CD8-positive, alpha-beta memory T cell (primary cell): ENCODE measurements around the gene ANKFN1. TPM values are rescaled to one million over a fixed set of nuclear protein-coding genes. Genes with fewer than 3 reads are reported as not detected.

ENCODE experiments used
- CTCF ChIA-PET: fragments of 350-600 bp; sonication (Branson Sonifier 250); formaldehyde crosslinking; loops from one replicate; lab custom pipeline; 2021; ENCODE audit warnings: antibody characterized with exemption; lab: Charles Lee
- POLR2A ChIA-PET: fragments of 350-600 bp; sonication (Branson Sonifier 250); formaldehyde crosslinking; loops from one replicate; lab custom pipeline; 2021; ENCODE audit warnings: antibody characterized with exemption; lab: Charles Lee
- DNase-seq, 5 donors: peaks; one replicate each; pipeline versions ENCODE4 v3.0.0 to v3.0.0-alpha.2; 2020 to 2022; ENCODE audit warnings: mixed read lengths in 1 of 5
- H3K27ac ChIP-seq: one replicate; pipeline ENCODE4 v1.7.0; 2013; ENCODE audit warnings: low read depth, mild to moderate bottlenecking, low read length, moderate library complexity
- H3K27me3 ChIP-seq: 2 replicates; pipeline ENCODE4 v1.7.0; 2013; ENCODE audit warnings: low read length, mild to moderate bottlenecking; ENCODE audit not compliant: insufficient read depth, poor library complexity, severe bottlenecking
- H3K36me3 ChIP-seq: 2 replicates; pipeline ENCODE4 v1.7.0; 2013; ENCODE audit warnings: mild to moderate bottlenecking, low read length, moderate library complexity; ENCODE audit not compliant: insufficient read depth
- H3K4me1 ChIP-seq: 2 replicates; pipeline ENCODE4 v1.7.0; 2013; ENCODE audit warnings: mild to moderate bottlenecking, low read length, moderate library complexity; ENCODE audit not compliant: insufficient read depth
- H3K4me3 ChIP-seq: 2 replicates; pipeline ENCODE4 v1.7.0; 2013; ENCODE audit warnings: mild to moderate bottlenecking, low read length
- H3K9me3 ChIP-seq: 2 replicates; pipeline ENCODE4 v1.7.0; 2013; ENCODE audit warnings: mild to moderate bottlenecking, low read length
- H3K27ac Mint-ChIP-seq, 8 donors: one replicate each; pipeline ENCODE4 v1.8.0; 2020 to 2021; ENCODE audit warnings: mixed read lengths in 8 of 8, mild to moderate bottlenecking in 6 of 8, inconsistent platforms in 3 of 8, moderate library complexity in 3 of 8
- H3K27me3 Mint-ChIP-seq, 2 donors: one replicate each; pipeline ENCODE4 v1.8.0; 2020 to 2021; ENCODE audit warnings: mixed read lengths in 2 of 2, mild to moderate bottlenecking in 1 of 2, moderate library complexity in 1 of 2
- H3K36me3 Mint-ChIP-seq, 3 donors: one replicate each; pipeline ENCODE4 v1.8.0; 2020 to 2021; ENCODE audit warnings: mixed read lengths in 3 of 3, inconsistent platforms in 1 of 3, mild to moderate bottlenecking in 1 of 3
- H3K4me1 Mint-ChIP-seq, 3 donors: one replicate each; pipeline ENCODE4 v1.8.0; 2020 to 2021; ENCODE audit warnings: mixed read lengths in 3 of 3, inconsistent platforms in 1 of 3, mild to moderate bottlenecking in 1 of 3
- H3K4me3 Mint-ChIP-seq, 7 donors: one replicate each; pipeline ENCODE4 v1.8.0; 2020 to 2021; ENCODE audit warnings: mixed read lengths in 7 of 7, mild to moderate bottlenecking in 6 of 7, moderate library complexity in 4 of 7, inconsistent platforms in 2 of 7
- H3K9me3 Mint-ChIP-seq, 5 donors: one replicate each; pipeline ENCODE4 v1.8.0; 2020 to 2022; ENCODE audit warnings: mixed read lengths in 5 of 5, mild to moderate bottlenecking in 3 of 5, moderate library complexity in 2 of 5, inconsistent platforms in 1 of 5
- polyA plus RNA-seq: library from polyadenylated mRNA; unstranded; fragments of 300-500 nt; fragmentation: Illumina TruSeq; gene quantifications from one replicate; pipeline ENCODE4 v1.2.3, GENCODE V29; 2021
- total RNA-seq, 2 experiments: library from RNA; stranded (reverse); gene quantifications; one replicate each; pipeline ENCODE4 v1.2.3, GENCODE V29; 2021

The ANKFN1 gene
- total and polyA plus RNA-seq, 3 experiments from 2014 or later, result not detected

- no peaks in the 10 kb centered on the region for H3K36me3 Mint-ChIP-seq
- H3K4me3 Mint-ChIP-seq, result no peak overlapping the region
- ChIA-PET POLR2A (no interaction called here), CTCF (no interaction called here)
- Histone ChIP-seq H3K4me3 (no peak overlapping the region), H3K36me3 (no peaks in the 10 kb centered on the region), H3K27me3 (no peaks in the 10 kb centered on the region), H3K27ac (no peak overlapping the region), H3K9me3 (no peaks in the 10 kb centered on the region), H3K4me1 (no peaks in the 10 kb centered on the region)
- peaks cover 0 to 4% (median 0%) of the 10 kb centered on the region in 5 donors for H3K9me3 Mint-ChIP-seq
- peaks cover 3 to 57% of the 10 kb centered on the region in 2 donors for H3K27me3 Mint-ChIP-seq
- no peak for DNase-seq
- no peaks in the 10 kb centered on the region for H3K4me1 Mint-ChIP-seq
- H3K27ac Mint-ChIP-seq, result no peak overlapping the region
These were observed 392.7 kb downstream of the ANKFN1 start for GRCh38 chr17:56545930-56546329.

GRCh38 chr17:56548661-56549060 lies 395.4 kb downstream of the ANKFN1 start:
- Mint-ChIP-seq H3K36me3 (no peaks in the 10 kb centered on the region), H3K4me3 (no peak overlapping the region), H3K9me3 (peaks cover 0 to 5% (median 0%) of the 10 kb centered on the region in 5 donors), H3K27me3 (peaks cover 6 to 49% of the 10 kb centered on the region in 2 donors), H3K4me1 (no peaks in the 10 kb centered on the region), H3K27ac (no peak overlapping the region)
- Histone ChIP-seq H3K4me1 (no peaks in the 10 kb centered on the region), H3K27me3 (no peaks in the 10 kb centered on the region), H3K4me3 (no peak overlapping the region), H3K36me3 (no peaks in the 10 kb centered on the region), H3K9me3 (no peaks in the 10 kb centered on the region), H3K27ac (no peak overlapping the region)
- DNase-seq, result no peak
- ChIA-PET POLR2A (no interaction called here), CTCF (no interaction called here)

- CTCF ChIA-PET, result no interaction called here
These were observed 396.2 kb downstream of the ANKFN1 start for GRCh38 chr17:56549501-56549900.

GRCh38 chr17:56557682-56558081 lies 404.4 kb downstream of the ANKFN1 start:
- ChIA-PET CTCF (no interaction called here), POLR2A (no interaction called here)
- Histone ChIP-seq H3K27ac (no peak overlapping the region), H3K4me1 (no peaks in the 10 kb centered on the region), H3K27me3 (no peaks in the 10 kb centered on the region), H3K4me3 (no peak overlapping the region), H3K9me3 (no peaks in the 10 kb centered on the region), H3K36me3 (no peaks in the 10 kb centered on the region)
- H3K27ac Mint-ChIP-seq, result no peak overlapping the region
- no peak overlapping the region for H3K4me3 Mint-ChIP-seq
- no peaks in the 10 kb centered on the region for H3K36me3 Mint-ChIP-seq
- no peak for DNase-seq
- H3K27me3 Mint-ChIP-seq, result peaks cover 6 to 35% of the 10 kb centered on the region in 2 donors
- H3K4me1 Mint-ChIP-seq, result no peaks in the 10 kb centered on the region
- peaks cover 0 to 2% (median 0%) of the 10 kb centered on the region in 5 donors for H3K9me3 Mint-ChIP-seq

More at GRCh38 chr17:56549501-56549900, 396.2 kb downstream of the ANKFN1 start:
- DNase-seq, result no peak
- POLR2A ChIA-PET, result no interaction called here
- H3K4me3 ChIP-seq, result no peak overlapping the region
- Mint-ChIP-seq H3K4me3 (no peak overlapping the region), H3K36me3 (no peaks in the 10 kb centered on the region), H3K4me1 (no peaks in the 10 kb centered on the region), H3K27ac (peak overlapping the region in 1 of 8 donors; percentile 49), H3K27me3 (peaks cover 7 to 46% of the 10 kb centered on the region in 2 donors), H3K9me3 (peaks cover 0 to 5% (median under 1%) of the 10 kb centered on the region in 5 donors)
- H3K9me3 ChIP-seq, result no peaks in the 10 kb centered on the region
- no peaks in the 10 kb centered on the region for H3K4me1 ChIP-seq
- H3K36me3 ChIP-seq, result no peaks in the 10 kb centered on the region
- H3K27me3 ChIP-seq, result no peaks in the 10 kb centered on the region
- H3K27ac ChIP-seq, result no peak overlapping the region

GRCh38 chr17:56558088-56558487 lies 404.8 kb downstream of the ANKFN1 start:
- no peaks in the 10 kb centered on the region for H3K27me3 ChIP-seq
- H3K4me3 ChIP-seq, result no peak overlapping the region
- no peak overlapping the region for H3K27ac ChIP-seq
- no peaks in the 10 kb centered on the region for H3K36me3 ChIP-seq
- CTCF ChIA-PET, result no interaction called here
- H3K4me1 ChIP-seq, result no peaks in the 10 kb centered on the region
- no peak overlapping the region for H3K27ac Mint-ChIP-seq
- no peaks in the 10 kb centered on the region for H3K9me3 ChIP-seq
- DNase-seq, result no peak
- peaks cover 0 to 2% (median 0%) of the 10 kb centered on the region in 5 donors for H3K9me3 Mint-ChIP-seq
- peaks cover 6 to 35% of the 10 kb centered on the region in 2 donors for H3K27me3 Mint-ChIP-seq
- POLR2A ChIA-PET, result no interaction called here
- H3K4me1 Mint-ChIP-seq, result no peaks in the 10 kb centered on the region
- H3K36me3 Mint-ChIP-seq, result no peaks in the 10 kb centered on the region
- no peak overlapping the region for H3K4me3 Mint-ChIP-seq
